ENCODE data around the gene MRGPRD.

GRCh38 chr11:68978626-68978930 lies 2.2 kb downstream of the MRGPRD start:
- TF ChIP-seq POLR2A (IDR thresholded peaks at IDR 0.05), result no peak
- TF ChIP-seq CTCF (IDR thresholded peaks at IDR 0.05), result no peak

Measured in thyroid gland (tissue), 4 donors.